HEK293 (cell line): ENCODE results near the gene TRMU.

ENCODE experiments used
- GLIS2 ChIP-seq: fragments of 450-650 bp; formaldehyde crosslinking; IDR thresholded peaks from 2 replicates; pipeline ENCODE4 v1.5.1; 2016; ENCODE audit warnings: missing biosample characterization, missing genetic modification characterization
- HOXA7 ChIP-seq: sonication (generic); formaldehyde crosslinking; IDR thresholded peaks from 2 replicates; pipeline ENCODE4 v1.8.1; 2022; ENCODE audit warnings: missing genetic modification reagents, borderline replicate concordance
- KLF7 ChIP-seq: fragments of 450-650 bp; formaldehyde crosslinking; IDR thresholded peaks from 2 replicates; pipeline ENCODE4 v1.5.1; 2016; ENCODE audit warnings: missing biosample characterization, missing genetic modification characterization, borderline replicate concordance
- PRDM10 ChIP-seq: fragments of 450-650 bp; formaldehyde crosslinking; IDR thresholded peaks from 2 replicates; pipeline ENCODE4 v1.5.1; 2016; ENCODE audit warnings: missing biosample characterization, missing genetic modification characterization
- SCRT1 ChIP-seq: fragments of 450-650 bp; formaldehyde crosslinking; IDR thresholded peaks from 2 replicates; pipeline ENCODE4 v1.5.1; 2016; ENCODE audit warnings: missing biosample characterization, missing genetic modification characterization, borderline replicate concordance
- SETDB1 ChIP-seq: IDR thresholded peaks from one replicate; pipeline ENCODE4 v1.6.1; 2017; ENCODE audit warnings: mild to moderate bottlenecking, low read length, moderate library complexity, mixed read lengths; ENCODE audit not compliant: insufficient read length
- SP2 ChIP-seq: fragments of 450-650 bp; formaldehyde crosslinking; IDR thresholded peaks from 2 replicates; pipeline ENCODE4 v1.5.1; 2016; ENCODE audit warnings: missing biosample characterization, missing genetic modification characterization
- ZBTB26 ChIP-seq: fragments of 450-650 bp; formaldehyde crosslinking; optimal IDR thresholded peaks from 2 replicates; pipeline ENCODE3; 2016; ENCODE audit warnings: missing biosample characterization, mild to moderate bottlenecking, missing genetic modification characterization
- ZFHX2 ChIP-seq: fragments of 450-650 bp; formaldehyde crosslinking; conservative IDR thresholded peaks from 2 replicates; pipeline ENCODE4 v1.5.1; 2016; ENCODE audit warnings: missing biosample characterization, missing genetic modification characterization
- ZFP41 ChIP-seq: fragments of 450-650 bp; formaldehyde crosslinking; IDR thresholded peaks from 2 replicates; pipeline ENCODE4 v1.5.1; 2016; ENCODE audit warnings: missing biosample characterization, missing genetic modification characterization, borderline replicate concordance
- ZNF132 ChIP-seq: fragments of 450-650 bp; formaldehyde crosslinking; IDR thresholded peaks from 2 replicates; pipeline ENCODE4 v1.5.1; 2017; ENCODE audit warnings: missing biosample characterization, missing genetic modification characterization, borderline replicate concordance
- ZNF19 ChIP-seq: fragments of 450-650 bp; formaldehyde crosslinking; IDR thresholded peaks from 2 replicates; pipeline ENCODE4; 2016; ENCODE audit warnings: missing biosample characterization, missing genetic modification characterization, low read depth
- ZNF239 ChIP-seq: fragments of 450-650 bp; formaldehyde crosslinking; IDR thresholded peaks from 2 replicates; pipeline ENCODE4 v1.5.1; 2016; ENCODE audit warnings: missing biosample characterization, missing genetic modification characterization
- ZNF302 ChIP-seq: fragments of 450-650 bp; formaldehyde crosslinking; IDR thresholded peaks from 2 replicates; pipeline ENCODE4 v1.5.1; 2016; ENCODE audit warnings: missing biosample characterization, missing genetic modification characterization, low read depth
- ZNF398 ChIP-seq: fragments of 450-650 bp; formaldehyde crosslinking; IDR thresholded peaks from 2 replicates; pipeline ENCODE4 v1.5.1; 2017; ENCODE audit warnings: missing biosample characterization, missing genetic modification characterization
- ZNF433 ChIP-seq: fragments of 450-650 bp; formaldehyde crosslinking; IDR thresholded peaks from 2 replicates; pipeline ENCODE4 v1.5.1; 2016; ENCODE audit warnings: missing biosample characterization, missing genetic modification characterization, low read depth
- ZNF48 ChIP-seq: fragments of 450-650 bp; formaldehyde crosslinking; IDR thresholded peaks from 2 replicates; pipeline ENCODE4 v1.5.1; 2016; ENCODE audit warnings: missing biosample characterization, missing genetic modification characterization
- ZNF530 ChIP-seq: fragments of 450-650 bp; formaldehyde crosslinking; IDR thresholded peaks from 2 replicates; pipeline ENCODE4 v1.5.1; 2016; ENCODE audit warnings: low read depth, missing biosample characterization, missing genetic modification characterization
- ZNF658 ChIP-seq: fragments of 450-650 bp; formaldehyde crosslinking; IDR thresholded peaks from 2 replicates; pipeline ENCODE4; 2016; ENCODE audit warnings: missing biosample characterization, missing genetic modification characterization
- ZNF776 ChIP-seq: fragments of 450-650 bp; formaldehyde crosslinking; IDR thresholded peaks from 2 replicates; pipeline ENCODE4 v1.5.0; 2017; ENCODE audit warnings: missing biosample characterization, missing genetic modification characterization, borderline replicate concordance
- TF ChIP-seq, protein P1 (sequence below): IDR thresholded peaks from 2 replicates; pipeline ENCODE4 v1.6.1; 2011; ENCODE audit warnings: mild to moderate bottlenecking, low read depth, low read length, borderline replicate concordance
- TF ChIP-seq, protein P2 (sequence below): fragments of 450-650 bp; formaldehyde crosslinking; IDR thresholded peaks from 2 replicates; pipeline ENCODE4 v1.5.1; 2016; ENCODE audit warnings: missing biosample characterization, missing genetic modification characterization
- TF ChIP-seq, protein P3 (sequence below): fragments of 450-650 bp; formaldehyde crosslinking; IDR thresholded peaks from 2 replicates; pipeline ENCODE4 v1.5.1; 2017; ENCODE audit warnings: missing biosample characterization, missing genetic modification characterization
- TF ChIP-seq, protein P4 (sequence below): fragments of 450-650 bp; formaldehyde crosslinking; conservative IDR thresholded peaks from 2 replicates; pipeline ENCODE4 v1.5.1; 2016; ENCODE audit warnings: low read depth, missing biosample characterization, missing genetic modification characterization

Gene TRMU

DNA sequence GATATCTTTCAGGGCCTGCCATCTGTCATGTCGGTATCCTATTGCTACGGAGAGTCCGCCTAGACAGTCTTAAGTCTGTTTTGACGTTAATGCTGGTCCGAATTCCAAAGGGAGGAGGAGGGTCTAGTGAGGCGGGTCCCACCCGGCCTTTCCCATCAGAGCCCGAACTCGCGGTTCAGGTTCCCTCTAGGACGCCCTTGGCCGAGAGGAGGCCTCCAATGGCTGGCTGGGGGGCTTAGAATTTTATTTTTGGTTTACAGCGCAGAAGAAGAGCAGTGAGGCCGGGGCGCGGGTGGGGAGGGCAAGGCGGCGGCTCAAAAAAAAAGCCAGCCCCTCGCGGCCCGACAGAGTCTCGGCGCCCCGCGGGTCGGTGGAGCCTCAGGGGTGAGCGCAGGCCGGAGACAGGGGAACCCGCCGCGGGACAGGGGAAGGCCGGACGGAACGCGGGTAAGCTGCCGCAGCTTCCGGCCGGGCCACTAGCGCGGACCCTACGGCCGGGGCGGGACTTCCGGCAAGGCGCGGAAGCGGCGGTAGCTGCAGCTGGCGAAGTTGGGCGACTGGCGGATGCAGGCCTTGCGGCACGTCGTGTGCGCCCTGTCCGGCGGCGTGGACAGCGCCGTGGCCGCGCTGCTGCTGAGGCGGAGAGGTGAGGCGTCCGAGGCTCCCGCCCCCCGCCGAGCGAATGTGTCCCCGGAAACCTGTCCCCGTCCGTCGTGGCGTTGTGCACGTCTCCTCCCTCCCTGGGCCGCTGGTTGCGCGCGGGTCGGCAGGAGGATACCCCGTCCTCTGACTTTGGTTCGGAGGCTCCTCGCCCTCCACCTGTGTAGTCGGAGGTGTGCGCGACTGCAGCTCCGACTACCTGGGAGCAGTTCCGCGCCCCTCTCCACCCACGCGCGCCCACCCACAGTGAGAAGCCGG is at the start of gene TRMU (continued):
- TF ChIP-seq, protein P1, sequence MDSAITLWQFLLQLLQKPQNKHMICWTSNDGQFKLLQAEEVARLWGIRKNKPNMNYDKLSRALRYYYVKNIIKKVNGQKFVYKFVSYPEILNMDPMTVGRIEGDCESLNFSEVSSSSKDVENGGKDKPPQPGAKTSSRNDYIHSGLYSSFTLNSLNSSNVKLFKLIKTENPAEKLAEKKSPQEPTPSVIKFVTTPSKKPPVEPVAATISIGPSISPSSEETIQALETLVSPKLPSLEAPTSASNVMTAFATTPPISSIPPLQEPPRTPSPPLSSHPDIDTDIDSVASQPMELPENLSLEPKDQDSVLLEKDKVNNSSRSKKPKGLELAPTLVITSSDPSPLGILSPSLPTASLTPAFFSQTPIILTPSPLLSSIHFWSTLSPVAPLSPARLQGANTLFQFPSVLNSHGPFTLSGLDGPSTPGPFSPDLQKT: no peak; the same call in 1 of the 2 replicates
- TF ChIP-seq GLIS2 (tag by site-specific recombination) (peak; percentile 73), SETDB1 (no peak), ZFP41 (tag by site-specific recombination) (no peak), ZNF776 (tag by site-specific recombination) (no peak), ZNF19 (tag by site-specific recombination) (no peak), ZBTB26 (peak; percentile 98), PRDM10 (tag by site-specific recombination) (peak; percentile 90), SCRT1 (tag by site-specific recombination) (no peak), ZNF48 (no peak), ZNF530 (no peak), ZNF239 (peak; percentile 86), SP2 (tag by site-specific recombination) (peak; percentile 92), ZNF398 (tag by site-specific recombination) (peak; percentile 76), ZFHX2 (tag by site-specific recombination) (peak; percentile 80), ZNF658 (no peak), HOXA7 (CRISPR knock-in tag) (no peak), ZNF132 (no peak), KLF7 (tag by site-specific recombination) (no peak), ZNF433 (no peak), ZNF302 (tag by site-specific recombination) (no peak)
- TF ChIP-seq, protein P2, sequence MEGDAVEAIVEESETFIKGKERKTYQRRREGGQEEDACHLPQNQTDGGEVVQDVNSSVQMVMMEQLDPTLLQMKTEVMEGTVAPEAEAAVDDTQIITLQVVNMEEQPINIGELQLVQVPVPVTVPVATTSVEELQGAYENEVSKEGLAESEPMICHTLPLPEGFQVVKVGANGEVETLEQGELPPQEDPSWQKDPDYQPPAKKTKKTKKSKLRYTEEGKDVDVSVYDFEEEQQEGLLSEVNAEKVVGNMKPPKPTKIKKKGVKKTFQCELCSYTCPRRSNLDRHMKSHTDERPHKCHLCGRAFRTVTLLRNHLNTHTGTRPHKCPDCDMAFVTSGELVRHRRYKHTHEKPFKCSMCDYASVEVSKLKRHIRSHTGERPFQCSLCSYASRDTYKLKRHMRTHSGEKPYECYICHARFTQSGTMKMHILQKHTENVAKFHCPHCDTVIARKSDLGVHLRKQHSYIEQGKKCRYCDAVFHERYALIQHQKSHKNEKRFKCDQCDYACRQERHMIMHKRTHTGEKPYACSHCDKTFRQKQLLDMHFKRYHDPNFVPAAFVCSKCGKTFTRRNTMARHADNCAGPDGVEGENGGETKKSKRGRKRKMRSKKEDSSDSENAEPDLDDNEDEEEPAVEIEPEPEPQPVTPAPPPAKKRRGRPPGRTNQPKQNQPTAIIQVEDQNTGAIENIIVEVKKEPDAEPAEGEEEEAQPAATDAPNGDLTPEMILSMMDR (tag by site-specific recombination): peak; percentile 37; the same call in 1 of the 2 replicates
- TF ChIP-seq, protein P3, sequence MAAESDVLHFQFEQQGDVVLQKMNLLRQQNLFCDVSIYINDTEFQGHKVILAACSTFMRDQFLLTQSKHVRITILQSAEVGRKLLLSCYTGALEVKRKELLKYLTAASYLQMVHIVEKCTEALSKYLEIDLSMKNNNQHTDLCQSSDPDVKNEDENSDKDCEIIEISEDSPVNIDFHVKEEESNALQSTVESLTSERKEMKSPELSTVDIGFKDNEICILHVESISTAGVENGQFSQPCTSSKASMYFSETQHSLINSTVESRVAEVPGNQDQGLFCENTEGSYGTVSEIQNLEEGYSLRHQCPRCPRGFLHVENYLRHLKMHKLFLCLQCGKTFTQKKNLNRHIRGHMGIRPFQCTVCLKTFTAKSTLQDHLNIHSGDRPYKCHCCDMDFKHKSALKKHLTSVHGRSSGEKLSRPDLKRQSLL: no peak
- TF ChIP-seq, protein P4, sequence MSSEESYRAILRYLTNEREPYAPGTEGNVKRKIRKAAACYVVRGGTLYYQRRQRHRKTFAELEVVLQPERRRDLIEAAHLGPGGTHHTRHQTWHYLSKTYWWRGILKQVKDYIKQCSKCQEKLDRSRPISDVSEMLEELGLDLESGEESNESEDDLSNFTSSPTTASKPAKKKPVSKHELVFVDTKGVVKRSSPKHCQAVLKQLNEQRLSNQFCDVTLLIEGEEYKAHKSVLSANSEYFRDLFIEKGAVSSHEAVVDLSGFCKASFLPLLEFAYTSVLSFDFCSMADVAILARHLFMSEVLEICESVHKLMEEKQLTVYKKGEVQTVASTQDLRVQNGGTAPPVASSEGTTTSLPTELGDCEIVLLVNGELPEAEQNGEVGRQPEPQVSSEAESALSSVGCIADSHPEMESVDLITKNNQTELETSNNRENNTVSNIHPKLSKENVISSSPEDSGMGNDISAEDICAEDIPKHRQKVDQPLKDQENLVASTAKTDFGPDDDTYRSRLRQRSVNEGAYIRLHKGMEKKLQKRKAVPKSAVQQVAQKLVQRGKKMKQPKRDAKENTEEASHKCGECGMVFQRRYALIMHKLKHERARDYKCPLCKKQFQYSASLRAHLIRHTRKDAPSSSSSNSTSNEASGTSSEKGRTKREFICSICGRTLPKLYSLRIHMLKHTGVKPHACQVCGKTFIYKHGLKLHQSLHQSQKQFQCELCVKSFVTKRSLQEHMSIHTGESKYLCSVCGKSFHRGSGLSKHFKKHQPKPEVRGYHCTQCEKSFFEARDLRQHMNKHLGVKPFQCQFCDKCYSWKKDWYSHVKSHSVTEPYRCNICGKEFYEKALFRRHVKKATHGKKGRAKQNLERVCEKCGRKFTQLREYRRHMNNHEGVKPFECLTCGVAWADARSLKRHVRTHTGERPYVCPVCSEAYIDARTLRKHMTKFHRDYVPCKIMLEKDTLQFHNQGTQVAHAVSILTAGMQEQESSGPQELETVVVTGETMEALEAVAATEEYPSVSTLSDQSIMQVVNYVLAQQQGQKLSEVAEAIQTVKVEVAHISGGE: peak; percentile 99
